GM19467 (cell line): ENCODE measurements around the gene UCHL5.
"Not testable (repeated sequence)": the region's sequence is repeated elsewhere in the genome, so short reads cannot be mapped to it uniquely, and the experiment has no call there.

Experiments
- ATAC-seq: cut with Tn5 transposase; IDR thresholded peaks from one replicate; pipeline ENCODE4 v1.9.1; 2021; ENCODE audit warnings: mild to moderate bottlenecking, moderate library complexity; ENCODE audit not compliant: unreplicated experiment

Gene UCHL5

DNA sequence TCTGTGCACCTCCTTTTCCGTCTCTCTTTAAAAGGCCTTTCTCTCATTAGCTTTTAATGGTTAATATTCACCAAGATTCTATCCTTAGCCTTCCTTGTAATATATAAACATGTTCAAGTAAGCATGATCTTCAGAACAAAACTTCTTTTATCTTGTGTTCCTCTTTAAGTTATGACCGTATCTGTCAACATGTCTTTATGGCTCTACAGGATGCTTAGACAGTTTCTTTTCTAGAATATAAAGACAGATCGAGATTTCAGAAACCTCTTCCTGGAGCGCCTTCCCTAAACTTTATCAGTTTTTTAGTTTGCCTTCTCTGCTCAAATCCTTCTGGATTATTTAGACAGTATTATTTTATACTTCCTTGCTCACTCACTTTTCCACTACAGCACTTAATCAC is 7.4 kb upstream of the UCHL5 start:
- no peak for ATAC-seq

DNA sequence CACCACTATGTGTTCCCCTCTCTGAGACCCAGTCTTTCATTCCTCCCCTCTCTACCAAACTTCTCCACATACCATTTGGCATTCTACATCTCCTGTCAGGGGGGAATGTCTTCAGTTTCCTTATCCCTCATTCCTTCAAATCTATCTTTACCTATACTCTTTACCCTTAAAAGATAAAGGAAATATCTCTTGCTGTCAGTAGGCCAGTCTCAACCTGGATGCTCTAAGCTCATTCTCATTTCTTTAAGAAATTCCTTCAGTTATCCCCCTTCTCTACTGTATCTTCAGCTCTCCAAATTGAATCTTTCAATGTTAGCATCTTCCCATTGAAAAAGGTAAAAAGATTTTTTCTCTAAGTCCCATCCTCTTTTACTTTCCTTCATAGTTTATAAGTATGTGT is 6.8 kb upstream of the UCHL5 start:
- no peak for ATAC-seq

DNA sequence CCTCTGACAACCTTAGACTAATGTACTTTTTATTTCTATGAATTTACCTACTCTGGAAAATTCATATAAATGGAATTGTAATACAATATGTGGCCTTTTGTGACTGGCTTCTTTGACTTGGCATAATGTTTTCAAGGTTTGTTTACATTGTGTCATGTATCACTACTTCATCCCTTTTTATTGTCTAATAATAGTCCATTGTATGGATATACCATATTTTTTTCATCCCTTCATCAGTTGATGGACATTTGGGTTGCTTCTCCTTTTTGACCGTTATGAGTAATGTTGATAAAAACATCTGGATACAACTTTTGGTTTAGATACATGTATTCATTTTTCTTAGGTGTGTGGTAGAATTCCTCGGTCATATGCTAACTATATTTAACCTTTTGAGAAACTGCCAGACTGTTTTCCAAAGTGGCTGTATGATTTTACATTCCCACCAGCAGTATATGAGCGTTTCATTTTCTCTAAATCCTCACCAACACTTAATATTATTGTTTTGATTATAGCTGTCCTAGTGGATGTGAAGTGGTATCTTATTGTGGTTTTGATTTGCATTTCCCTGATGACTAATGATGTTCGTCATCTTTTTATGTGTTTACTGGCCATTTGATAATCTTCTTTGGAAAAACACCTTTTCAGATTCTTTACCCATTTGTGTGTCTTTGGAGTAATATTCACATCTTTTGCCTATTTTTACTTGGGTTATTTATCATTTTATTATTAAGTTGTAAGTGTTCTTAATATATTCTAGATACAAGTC is 3.7 kb upstream of the UCHL5 start:
- no peak for ATAC-seq

DNA sequence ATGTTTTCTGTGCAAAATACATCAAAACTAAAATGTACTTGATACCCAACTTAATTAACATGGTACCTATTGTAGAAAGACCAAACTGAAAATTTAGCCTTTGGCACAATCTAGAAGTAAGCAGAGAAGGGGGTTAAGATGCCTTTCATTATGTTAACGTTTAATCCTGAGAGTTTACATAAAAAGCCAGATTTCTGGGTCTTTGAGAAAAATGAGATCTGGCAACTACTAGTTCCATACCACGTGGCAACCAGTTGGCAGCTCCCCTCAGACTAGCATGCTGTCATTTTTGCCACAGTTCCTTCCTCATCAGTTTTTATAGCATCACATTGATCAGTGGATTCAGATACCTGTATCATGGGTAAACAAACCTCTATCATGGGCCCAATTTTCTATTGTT is 1.8 kb upstream of the UCHL5 start:
- no peak for ATAC-seq

DNA sequence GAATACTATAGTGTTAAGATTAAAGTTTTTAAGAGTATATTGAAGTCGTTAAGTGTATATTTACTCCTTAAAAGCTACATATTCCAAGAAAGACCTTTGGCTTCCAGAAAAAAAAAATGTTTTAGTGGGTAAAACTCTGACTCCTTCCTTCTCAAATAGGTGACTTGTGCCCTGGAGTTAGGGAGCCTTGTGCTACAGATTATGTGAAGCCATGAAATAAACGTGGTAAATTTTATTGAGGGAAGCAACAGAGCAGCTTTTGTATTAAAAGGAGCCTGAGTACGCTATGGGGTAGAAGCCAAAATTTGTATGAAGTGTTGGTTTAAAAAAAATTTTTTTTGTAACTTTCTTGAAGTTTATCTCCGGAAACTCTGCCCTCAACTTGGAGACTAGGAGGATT is 1.2 kb upstream of the UCHL5 start:
- ATAC-seq, result no peak

DNA sequence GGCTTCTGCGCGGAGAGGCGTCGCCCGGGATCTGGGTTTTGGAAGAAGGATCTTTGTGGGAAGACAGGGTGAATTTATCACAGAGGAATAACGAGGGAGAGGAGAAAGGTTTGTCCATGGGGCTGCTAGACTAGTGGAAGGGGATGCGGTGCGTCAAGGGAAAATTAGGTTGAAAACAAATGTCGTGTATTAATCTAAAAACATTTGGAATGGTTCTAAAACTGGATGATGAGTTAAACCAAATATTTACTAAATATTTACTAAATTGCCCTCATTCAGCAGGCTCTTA is 899 bp upstream of the UCHL5 start:
- ATAC-seq, result no peak

DNA sequence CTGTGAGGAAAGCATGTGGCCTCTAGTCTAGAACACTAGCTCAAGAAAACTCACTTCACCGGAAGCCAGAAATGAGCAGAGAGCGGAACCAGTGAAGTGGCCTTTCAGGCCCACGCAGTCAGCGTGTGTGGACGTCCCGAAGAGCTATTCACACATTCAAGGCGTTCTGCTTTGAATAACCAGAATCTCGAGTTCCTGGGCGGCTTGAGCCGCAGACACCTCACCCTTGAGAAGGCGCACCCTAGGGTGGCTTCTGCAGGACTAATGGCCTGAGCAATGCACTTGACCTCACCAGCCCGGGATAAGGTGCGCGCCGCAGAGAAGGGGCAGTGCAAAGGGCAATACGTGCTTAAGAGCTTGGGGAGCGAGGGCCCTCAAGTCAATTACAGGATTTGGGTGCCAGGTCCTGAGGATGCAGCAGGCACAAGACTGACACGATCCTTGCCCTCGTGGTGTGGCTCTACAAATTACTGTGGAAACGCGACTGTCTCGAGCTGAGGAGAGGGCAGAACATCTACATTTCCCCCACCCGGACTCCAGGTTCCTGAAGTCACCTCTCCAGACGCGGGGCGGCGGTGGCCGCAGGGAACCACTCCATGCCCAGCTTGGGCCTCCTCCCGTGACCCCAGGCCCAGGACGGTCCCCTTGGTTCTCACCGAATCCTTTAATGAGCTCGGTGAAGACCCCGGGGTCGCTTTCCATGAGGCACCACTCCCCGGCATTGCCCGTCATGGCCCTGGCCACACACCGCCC is 455 bp downstream of the UCHL5 start:
- peak; percentile 47 for ATAC-seq

DNA sequence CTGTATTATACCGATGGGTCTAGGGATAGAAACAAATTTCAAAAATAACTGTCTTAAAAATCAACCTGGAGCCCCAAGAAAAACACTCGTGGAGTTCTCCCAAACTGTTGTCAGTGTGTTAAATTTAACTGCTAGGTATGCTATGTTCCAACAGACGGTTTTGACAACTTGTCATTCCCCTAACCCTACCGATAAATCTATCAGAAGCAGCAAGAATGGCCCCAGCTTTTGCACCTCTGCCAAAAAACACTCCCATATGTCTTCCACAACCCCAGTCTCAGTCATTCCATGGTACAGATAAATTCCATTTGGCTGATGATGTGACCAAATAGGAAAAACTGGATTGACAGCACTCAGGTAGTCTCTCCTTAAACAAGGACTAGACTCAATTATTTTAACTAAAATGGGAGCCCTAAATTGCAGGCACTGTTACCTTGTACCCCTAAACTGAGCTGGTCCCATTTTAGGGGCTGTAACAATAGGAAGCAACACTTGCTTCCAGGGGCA is 4.9 kb downstream of the UCHL5 start:
- ATAC-seq, result no peak

DNA sequence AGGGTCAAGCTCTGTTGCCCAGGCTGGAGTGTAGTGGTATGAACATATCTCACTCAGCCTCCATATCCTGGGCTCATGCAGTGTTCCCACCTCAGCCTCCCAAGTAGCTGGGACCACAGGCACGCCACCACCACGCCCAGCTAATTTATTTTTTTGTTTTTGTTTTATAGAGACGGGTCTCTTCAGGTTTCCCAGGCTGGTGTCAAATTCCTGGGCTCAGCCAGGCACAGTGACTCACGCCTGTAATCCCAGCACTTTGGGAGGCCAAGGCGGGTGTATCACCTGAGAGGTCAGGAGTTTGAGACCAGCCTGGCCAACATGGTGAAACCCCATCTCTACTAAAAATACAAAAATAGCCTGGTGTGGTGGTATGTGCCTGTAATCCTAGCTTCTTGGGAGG is 10.2 kb downstream of the UCHL5 start:
- ATAC-seq, result not testable (repeated sequence)

DNA sequence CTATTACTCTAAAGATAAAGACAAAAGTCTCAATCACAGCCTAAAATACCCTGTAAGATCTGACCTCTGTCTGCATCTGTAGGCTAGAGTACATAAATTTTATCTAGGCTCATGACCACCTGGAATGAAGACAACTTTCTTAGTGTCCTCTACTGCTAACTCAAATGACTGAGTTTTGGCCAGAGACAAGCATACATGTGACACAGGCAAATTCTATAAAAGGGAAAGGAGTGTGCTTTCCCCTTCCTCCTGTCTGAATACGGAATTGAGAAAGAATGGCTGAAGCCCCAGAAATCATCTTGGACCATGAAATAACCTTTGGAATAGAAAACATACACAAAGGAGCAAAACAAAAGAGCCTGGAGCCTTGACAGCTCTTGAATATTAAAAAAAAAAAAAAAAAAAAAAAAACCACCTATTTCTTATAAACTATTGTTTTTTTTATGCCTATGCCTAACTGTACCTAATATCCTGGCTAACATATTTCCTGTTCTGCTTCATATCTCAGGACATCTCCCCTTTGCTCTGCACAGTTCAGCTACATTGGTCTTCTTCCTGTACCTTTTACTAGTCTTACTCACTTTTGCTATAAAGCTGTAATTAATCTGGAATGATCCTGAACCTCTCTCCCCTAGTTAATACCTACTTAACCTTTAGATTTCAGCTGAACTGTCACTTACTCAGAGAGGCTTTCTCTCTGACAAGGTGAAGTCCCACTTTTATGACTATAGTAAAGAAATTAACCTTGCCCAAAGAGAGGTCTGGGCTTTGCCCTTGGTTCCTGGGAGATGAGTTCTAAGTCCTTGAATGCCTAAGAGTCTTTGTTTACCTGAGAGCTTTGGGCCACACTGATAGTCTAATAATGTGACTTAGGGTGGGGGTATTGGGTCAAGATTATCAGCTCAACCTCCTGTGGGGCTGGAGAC is 16.1 kb downstream of the UCHL5 start:
- ATAC-seq, result no peak

DNA sequence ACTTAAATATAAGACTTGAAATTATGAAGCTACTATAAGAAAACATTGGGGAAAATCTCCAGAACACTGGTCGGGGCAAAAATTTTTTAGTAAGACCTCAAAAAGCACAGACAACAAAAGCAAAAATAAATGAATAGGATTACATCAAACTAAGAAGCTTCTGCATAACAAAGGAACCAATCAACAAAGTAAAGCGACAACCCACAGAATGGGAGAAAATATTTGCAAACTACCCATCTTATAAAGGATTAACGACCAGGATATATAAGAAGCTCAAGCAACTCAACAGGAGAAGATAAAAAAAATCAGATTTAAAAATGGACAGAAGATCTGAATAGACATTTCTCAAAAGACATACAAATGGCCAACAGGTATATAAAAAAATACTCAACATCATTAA is 19.1 kb downstream of the UCHL5 start:
- ATAC-seq, result no peak

DNA sequence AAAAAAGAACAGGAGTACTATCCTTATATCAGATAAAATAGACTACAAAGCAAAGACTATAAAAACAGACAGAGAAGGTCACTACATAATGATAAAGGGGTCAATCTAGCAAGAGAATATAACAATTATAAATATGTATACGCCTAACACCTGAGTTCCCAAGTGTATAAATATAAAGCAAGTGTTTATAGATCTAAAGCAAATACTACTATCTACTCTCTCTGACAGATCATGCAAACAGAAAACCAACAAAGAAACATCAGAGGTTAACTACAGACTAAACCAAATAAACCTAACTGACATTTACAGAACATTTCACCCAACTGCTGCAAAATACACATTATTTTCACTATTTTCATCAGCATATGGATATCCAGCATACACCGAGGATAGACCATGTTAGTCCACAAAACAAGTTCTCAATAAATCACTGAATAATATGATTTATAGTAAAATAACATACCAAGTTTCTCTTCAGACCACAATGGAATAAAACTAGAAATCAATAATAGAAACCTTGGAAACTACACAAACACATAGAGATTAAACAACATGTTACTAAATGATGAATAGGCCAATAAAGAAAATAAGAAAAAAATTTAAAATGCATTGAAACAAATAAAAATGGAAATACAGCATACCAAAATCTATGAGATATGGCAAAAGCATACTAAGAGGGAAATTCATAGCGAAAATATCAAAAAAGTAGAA is 22.7 kb downstream of the UCHL5 start:
- no peak for ATAC-seq

DNA sequence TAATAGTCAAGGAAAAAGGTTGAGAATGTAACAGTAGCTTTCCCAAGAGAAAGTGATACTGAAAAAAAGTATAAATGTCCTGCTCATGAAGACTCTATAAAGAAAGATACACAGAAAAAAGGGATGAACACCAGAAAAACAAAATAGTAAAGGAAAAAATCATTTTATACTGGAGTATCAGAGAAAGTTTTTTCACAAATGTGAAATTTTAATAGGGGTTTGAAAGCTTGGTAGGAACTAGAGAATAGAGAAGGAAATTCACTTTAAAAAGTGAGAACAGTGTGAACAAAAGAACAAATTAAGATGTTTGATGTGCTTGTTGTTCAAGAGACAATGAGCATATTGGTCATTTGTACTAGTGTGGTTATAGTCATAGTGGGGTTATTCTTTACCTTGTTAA is 25.6 kb downstream of the UCHL5 start:
- no peak for ATAC-seq

DNA sequence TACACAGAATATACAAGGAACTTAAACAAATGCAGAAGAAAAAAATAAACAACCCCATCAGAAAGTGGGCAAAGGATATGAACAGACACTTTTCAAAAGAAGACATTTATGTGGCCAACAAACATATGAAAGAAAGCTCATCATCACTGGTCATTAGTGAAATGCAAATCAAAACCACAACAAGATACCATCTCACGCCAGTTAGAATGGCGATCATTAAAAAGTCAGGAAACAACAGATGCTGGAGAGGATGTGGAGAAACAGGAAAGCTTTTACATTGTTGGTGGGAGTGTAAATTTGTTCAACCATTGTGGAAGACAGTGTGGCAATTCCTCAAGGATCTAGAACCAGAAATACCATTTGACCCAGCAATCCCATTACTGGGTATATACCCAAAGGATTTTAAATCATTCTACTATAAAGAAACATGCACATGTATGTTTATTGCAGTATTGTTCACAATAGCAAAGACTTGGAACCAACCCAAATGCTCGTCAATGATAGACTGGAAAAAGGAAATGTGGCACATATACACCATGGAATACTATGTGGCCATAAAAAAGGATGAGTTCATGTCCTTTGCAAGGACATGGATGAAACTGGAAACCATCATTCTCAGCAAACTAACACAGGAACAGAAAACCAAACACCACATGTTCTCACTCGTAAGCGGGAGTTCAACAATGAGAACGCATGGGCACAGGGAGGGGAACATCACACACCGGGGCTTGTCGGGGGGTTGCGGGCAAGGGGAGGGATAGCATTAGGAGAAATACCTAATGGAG is 26.3 kb downstream of the UCHL5 start:
- not testable (repeated sequence) for ATAC-seq

DNA sequence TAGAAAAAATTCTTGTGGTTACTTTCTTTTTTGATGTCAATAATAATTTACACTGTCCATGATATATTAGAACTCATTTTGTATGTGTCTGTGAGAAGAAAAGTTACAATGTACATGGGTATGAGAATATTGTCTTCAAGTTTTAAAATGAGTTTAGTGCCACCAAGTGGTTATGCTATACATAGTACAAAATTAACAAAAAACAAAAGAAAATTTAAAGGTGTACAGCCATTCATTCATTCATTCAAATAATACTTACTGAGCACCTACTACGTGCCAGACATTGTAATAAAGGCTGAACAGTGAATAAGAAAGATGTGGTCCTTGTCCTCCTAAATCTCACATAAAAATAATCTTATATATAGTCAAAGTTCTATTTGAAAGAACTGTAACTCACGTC is 27.7 kb downstream of the UCHL5 start:
- ATAC-seq, result no peak

DNA sequence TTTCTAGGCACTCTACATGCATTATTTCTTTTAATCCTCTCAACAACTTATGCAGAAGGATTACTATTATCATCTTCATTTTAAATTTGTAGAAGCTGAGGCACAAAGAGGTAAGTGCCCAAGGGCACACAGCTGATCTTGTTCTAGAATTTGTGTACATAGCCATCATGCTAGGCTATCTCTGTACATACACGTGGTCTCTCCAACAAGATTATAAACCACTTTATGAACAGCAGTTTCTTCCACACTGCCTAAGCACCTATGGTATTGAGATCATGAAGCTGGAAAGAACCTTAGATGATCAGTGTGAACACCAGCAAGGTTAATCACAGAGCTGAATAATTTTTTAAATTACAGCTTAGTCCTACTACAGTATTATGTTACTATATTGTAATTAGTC is 28.9 kb downstream of the UCHL5 start:
- ATAC-seq, result no peak

DNA sequence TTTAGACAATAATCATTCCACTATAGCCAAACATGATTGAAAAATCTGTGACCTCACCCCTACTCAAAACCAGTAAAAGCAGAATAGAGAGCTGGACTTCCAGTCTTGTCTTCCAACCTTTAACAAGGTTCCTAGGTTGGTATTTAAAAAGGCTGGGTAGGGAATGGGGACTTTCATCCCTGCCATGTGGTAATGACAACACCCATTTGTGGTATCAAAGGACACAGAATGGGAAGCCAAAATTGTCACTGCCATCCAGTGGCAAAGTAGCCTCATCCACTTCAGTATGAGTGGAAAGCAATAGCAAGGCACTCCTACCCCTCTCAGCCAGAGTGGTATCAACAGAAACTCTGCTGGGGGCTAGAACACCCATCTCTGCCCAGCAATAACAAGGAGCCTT is 33.9 kb downstream of the UCHL5 start:
- ATAC-seq, result no peak

DNA sequence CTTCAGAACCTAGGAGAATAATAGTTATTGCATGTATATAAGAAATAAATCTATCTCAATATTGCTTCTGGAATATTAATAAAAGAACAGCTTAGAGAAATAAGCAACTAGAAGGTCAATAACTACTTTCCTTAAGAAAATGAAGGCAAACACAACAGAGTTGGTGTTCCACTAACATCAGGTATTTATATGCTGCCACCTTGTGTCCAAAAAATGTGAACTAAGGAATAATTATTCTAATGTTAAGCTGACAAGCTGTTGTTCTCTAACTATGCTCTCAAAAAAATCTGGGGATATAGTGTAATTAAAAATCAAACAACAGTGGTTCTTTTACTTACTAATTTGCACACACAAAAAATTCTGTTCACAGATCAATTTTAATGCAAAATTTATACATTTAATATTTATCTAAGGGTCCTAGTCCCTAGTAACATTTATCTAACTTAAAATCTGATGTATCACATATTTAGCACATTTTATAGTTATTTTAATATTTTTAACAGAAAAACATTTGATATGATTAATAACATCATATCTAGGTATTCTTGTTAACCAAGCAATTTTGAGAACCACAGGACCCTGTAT is 39.6 kb downstream of the UCHL5 start:
- peak; percentile 72 for ATAC-seq

DNA sequence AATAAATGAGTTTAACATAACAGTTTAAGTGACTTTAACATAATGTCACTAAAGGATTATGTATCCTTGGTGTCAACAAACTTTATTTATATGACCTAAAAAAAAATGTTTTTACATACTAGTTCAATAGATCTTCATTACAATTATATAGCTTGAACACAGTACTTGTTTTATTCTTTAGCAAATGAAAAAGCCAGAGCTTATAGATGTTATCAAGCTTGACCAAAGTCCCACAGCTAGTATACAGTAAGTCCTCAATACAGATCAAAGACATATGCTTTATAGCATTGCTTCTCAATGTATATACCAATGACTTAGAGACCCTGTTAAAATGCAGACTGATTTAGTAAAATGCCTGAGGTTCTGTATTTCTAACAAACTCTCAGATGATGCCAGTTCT is 42.4 kb downstream of the UCHL5 start:
- ATAC-seq, result no peak

DNA sequence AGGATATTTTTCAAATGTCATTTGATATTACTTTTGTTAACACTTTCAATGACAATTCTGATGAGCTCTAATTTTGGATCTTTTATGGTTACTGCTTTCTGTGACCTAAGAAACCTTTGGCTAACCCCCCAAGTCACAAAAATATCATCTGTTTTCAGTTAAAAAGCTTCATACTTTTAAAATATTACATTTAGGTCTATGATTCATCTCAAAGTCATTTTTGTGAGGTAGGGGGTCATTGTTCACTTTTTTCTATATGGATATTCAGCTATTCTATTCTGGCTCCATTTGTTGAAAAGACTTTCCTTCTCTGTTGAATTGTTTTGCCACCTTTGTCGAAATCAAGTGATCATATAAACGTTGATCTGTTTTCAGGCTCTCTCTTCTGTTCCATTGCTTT is 44.8 kb downstream of the UCHL5 start:
- ATAC-seq, result no peak
